Hematopoietic multipotent progenitor cell treated with erythropoietin and hydrocortisone succinate and interleukin-3 and kit ligand, for 15 days (in vitro differentiated cells): ENCODE measurements around the gene SRCAP.

Source experiments
- DNase-seq: peaks from one replicate; pipeline ENCODE4 v3.0.0-alpha.2; 2015; ENCODE audit warnings: low spot score

SRCAP gene

DNA sequence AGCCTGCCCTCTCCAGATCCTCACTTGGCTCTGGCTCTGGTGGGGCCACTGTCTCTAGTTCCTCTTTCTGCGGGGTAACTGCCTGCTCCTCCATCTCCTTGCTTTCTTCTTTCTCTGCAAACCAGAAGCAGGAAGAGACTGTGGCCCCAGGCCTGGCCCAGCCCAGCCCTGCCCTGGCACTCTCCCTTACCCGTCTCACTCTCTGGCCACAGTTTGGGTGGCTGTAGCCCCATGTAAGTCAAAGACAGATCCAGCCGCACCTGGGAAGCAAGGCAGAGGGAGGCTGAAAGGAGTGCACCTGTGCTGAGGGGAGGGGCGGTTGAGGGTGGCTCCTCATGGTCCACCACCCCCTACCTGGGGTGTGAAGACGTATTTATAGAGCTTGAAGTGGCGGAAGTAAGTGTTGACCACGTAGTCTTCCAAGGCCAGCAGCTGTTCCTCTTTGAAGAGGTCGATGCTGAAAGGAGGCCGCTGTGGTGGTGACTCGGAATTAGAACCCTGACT is 60.1 kb downstream of the SRCAP start:
- no peak for DNase-seq

DNA sequence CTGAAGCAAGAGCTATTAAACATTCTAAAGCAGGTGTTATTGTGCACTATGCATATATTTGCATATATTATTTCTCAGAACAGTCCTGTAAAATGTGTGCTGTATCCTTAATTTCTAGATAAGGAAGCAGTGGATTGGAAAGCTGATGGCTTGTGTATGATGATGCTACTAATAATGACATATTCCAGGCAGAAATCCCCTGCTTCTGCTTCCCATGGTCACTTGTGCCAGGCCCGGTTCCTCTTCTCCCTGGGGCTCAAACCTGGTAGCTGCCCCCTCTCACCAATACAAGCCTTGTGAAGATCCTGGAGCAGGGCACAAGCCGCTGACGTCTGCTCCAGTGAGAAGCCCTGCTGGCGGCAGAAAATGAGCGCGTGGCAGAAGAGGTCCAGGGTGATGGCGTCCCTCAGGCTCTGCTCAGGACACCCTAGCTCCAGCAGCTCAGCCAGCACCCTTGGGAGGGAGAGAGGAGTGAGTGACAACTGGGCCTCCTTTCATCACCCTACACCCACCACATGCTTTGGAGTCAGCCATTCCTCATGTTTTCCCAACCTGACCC is 61.1 kb downstream of the SRCAP start:
- DNase-seq: no peak

DNA sequence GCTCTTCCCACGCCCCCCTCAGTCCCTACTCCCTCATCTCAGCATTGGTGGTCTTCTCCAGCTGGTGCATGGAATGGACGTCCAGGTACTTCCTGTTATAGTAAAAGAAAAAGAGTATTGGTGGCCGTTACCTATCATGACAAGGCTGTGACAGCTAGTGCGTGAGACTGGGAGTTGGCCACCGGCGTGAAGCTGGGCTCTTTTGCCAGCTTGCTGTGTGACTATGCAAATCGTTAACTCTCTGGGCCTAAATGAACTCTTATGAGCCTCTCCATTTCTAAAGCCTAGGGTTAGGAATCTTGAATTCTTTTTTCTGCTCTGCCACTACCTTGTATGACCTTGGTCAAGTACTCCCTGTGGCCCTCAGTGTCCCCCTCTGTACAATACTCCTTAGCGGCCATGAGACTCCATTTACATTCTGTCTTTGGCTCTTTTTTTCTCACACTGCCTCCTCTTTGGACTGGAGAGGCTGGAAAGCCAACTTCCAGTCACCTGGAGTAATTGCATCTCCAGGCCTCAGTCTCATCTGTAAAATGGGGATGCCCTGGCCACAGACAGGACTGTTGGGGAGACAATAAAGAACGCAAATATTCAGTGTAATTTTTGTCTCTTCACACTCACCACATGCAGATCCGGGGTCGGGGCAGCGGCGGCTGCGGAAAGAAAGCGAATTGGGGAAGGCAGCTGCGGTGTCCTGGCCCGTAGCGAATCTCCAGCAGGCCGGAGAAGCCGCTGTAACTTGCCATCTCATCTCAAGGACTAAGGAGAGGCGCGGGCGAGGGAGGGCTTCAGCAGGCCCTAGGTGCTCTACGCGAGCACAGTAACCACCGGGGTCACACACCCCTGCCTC is 61.8 kb downstream of the SRCAP start:
- peak; percentile 36 for DNase-seq

DNA sequence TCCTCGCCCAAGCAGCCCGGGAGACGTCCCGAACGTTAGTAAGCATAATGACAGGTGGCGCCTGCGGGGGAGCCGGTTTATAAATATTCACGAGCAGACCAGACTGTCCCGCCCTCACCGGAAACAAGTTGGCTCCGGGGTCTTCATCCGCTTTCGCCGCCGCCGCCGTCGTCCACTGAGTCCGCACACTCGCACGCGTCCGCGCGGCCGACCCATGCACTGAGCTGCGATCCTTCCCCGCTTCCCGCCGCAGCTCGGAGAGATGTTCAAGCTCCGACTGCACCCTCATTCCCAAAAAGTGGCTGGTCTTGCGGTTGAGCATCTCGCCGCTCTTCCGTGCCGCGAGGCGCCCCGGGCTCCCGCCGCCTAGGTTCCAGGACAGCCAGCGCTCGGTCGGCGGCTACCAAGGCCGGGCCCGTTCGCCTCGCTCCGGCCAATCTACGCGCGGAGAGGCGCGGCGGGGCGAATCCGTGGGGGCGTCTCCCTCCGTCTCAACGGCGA is 62.5 kb downstream of the SRCAP start:
- DNase-seq: peak; percentile 39

DNA sequence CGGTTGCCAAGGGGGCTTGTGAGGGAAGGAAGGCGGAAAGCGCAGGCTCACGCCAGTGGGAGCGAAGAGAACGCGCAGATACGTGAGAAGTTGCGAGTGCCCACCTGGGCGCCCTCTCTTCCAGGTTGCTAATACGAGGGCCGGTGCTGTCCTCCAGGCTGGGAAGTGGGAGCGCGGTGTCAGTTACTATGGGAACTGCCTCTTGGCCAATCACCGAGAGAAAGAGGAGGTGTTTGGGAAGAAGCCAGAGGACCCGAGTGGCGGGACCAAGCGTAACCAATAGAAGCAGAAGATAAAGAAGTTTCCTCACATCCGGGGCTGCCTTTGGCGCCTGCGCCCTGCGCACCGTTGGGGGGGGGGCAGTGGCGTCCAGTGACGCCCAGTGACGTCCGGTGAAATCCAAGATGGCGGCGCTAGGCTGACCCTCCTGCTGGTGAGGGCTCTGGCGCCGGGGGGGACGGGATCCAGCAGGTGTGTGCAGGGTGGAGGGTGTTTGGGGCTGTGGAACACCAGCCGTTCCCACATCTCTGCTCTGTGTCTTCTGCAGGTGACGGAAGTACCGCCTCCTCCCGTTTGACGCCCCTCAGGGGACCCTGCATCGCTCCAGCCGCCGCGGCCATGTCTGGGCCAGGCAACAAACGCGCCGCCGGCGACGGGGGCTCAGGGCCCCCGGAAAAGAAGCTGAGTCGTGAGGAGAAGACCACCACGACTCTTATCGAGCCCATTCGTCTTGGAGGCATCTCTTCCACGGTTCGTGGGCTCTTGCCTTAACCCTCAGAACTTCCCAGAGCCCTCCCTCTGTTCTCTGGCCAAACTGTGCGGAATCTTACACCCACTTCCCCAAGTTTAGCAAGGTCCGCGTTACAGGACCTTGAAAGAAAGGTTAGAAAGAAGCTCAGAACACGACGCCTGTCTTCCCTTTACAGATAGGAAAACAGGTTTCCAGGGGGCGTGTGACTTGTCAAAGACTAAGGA is 63.2 kb downstream of the SRCAP start, which contains the start of the genes CFAP119 and RNF40:
TSS of gene CFAP119 (minus strand) at position 135 of the 975 bp plus-strand sequence. CDS start 314 bp downstream, outside the sequence.
TSS of gene RNF40 (plus strand) at position 395 of the 975 bp plus-strand sequence. CDS start at position 619, 224 bp downstream.
- DNase-seq: peak; percentile 94

DNA sequence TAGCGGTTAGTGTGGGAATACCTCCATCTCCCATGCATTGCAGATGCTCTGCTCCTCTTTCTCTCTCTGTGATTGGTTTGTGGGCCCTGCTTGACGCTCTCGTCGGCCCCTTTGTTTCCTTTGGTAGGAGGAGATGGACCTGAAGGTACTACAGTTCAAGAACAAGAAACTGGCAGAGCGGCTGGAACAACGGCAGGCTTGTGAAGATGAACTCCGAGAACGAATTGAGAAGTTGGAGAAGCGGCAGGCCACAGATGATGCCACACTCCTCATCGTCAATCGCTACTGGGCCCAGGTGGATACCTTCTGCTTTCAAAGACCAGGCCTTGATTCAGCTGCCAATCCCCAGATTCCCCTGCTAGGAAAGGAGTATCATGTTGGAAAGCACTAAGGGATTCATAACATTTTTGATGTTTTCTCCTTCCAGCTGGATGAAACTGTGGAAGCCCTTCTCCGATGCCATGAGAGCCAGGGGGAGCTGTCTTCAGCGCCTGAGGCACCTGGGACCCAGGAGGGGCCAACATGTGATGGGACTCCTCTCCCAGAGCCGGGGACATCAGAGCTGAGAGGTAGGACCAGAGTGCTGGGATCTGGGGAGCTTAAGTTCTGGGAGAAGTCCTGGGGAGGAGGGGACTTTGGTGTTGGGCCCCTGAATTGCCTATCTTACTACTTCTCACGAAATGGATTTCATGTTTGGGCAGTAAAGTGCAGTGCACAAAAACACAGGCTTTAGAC is 64.2 kb downstream of the SRCAP start:
- no peak for DNase-seq

DNA sequence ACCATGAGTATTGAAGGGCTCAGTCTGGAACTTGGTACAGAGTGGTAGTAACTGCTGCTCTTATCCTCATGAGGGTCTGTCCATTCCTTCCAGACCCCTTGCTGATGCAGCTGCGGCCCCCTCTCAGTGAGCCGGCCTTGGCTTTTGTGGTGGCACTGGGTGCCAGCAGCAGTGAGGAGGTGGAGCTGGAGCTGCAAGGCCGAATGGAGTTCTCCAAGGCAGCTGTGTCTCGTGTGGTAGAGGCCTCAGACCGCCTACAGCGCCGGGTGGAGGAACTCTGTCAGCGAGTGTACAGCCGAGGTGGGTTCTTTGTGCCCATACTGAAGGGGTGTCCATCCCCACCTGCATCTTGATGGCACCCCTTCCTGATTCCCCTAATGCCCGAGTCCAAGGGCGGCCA is 65.1 kb downstream of the SRCAP start:
- DNase-seq: no peak

DNA sequence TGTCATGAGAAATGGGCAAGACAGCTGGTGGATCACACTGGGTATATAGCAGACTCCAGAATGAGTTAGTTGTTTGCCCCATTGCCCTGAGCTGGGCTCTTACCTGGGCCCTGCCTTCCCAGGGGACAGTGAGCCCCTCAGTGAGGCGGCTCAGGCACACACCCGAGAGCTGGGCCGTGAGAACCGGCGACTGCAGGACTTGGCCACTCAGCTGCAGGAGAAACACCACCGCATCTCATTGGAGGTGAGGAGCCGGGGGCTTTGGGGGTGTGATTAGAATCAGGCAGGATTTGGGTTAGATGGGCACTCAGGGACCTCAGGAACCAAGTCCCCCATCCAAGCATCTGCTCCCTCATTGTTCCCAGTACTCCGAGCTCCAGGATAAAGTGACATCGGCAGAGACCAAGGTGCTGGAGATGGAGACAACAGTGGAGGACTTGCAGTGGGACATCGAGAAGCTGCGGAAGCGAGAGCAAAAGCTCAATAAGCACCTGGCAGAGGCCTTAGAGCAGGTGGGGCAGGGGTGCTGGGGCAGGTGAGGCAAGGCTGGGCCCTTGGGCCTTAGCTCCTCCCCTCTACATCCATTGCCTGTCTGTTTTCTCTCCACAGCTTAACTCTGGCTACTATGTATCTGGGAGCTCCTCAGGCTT is 66.0 kb downstream of the SRCAP start:
- DNase-seq: no peak

DNA sequence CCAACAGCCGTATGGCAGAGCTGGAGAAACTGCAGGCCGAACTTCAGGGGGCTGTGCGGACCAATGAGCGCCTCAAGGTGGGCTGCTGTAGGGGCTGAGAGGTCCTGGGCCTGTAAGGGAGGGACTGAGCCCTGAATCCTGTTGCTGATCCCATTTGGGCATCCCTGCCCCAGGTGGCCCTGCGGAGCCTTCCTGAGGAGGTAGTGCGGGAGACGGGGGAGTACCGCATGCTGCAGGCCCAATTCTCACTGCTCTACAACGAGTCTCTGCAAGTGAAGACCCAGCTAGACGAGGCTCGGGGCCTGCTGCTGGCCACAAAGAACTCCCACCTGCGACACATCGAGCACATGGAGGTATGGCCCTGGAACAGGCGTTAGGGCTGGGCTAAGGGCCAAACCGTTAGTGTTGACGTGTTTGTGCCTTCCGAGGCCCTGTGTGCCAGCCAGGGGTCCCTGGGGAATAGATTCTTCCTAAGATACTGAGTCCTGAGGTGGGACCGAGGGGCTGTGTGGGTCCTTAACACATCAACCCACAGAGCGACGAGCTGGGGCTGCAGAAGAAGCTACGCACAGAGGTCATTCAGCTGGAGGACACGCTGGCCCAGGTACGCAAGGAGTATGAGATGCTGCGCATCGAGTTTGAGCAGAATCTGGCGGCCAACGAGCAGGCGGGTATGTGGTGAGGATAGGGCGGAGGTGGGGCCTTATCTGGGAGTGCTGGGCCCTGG is 67.4 kb downstream of the SRCAP start:
- DNase-seq: peak; percentile 88

DNA sequence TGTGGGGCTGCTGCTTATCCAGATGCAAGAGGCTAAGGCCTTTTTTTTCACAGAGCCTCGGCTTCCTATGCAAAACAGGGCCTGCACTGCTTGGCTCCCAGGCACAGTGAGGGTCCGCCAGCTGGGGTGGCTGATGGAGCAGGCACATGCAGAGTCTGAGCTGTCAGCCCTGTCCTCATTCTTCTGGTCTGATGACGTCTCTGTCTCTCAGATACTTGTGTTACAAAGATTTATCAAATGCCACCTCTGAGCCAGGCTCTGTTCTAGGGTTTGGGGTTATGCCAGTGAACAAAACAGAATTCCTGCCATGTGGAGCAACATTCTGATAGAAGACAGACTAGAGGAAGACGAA is 67.9 kb downstream of the SRCAP start:
- no peak for DNase-seq

DNA sequence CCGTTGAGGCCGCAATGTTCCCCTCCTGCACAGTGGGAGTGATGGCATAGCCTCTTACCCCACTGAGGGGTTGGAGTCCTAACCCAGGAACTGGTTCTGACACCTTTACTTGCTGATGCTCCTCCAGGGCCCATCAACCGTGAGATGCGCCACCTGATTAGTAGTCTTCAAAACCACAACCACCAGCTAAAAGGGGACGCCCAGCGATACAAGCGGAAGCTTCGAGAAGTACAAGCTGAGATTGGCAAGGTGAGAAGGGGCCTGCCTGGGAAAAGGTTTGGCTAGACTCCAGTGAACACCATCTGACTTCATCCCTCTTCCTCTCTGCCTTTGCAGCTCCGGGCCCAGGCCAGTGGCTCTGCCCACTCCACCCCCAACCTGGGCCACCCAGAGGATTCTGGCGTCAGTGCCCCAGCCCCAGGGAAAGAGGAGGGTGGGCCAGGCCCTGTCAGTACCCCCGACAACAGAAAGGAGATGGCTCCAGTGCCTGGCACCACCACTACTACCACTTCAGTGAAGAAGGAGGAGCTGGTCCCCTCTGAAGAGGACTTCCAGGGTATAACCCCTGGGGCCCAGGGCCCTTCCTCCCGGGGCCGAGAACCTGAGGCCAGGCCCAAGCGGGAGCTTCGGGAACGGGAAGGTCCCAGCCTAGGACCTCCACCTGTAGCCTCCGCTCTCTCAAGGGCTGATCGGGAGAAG is 68.9 kb downstream of the SRCAP start:
- no peak for DNase-seq

DNA sequence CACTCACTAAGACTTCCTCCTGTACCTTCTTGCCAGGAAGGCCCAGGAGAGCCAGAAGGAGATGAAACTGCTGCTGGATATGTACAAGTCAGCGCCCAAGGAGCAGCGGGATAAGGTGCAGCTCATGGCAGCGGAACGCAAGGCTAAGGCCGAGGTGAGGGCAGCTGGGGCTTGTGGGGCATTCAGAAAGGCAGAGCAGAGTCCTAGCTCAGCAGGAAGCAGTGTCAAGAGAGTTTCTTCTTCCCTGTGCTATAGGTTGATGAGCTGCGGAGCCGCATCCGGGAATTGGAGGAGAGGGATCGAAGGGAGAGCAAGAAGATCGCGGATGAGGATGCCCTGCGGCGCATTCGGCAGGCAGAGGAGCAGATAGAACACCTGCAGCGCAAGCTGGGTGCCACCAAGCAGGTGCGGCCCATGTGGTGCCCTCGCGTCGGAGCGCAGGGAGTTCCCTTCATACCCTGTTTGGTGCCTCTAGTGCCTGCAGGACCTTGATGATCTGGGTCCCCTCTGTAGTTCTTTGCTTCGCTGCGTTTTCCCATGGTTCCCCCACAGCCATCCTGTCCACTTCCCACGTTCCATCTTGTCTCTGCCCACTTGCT is 69.7 kb downstream of the SRCAP start:
- no peak for DNase-seq

DNA sequence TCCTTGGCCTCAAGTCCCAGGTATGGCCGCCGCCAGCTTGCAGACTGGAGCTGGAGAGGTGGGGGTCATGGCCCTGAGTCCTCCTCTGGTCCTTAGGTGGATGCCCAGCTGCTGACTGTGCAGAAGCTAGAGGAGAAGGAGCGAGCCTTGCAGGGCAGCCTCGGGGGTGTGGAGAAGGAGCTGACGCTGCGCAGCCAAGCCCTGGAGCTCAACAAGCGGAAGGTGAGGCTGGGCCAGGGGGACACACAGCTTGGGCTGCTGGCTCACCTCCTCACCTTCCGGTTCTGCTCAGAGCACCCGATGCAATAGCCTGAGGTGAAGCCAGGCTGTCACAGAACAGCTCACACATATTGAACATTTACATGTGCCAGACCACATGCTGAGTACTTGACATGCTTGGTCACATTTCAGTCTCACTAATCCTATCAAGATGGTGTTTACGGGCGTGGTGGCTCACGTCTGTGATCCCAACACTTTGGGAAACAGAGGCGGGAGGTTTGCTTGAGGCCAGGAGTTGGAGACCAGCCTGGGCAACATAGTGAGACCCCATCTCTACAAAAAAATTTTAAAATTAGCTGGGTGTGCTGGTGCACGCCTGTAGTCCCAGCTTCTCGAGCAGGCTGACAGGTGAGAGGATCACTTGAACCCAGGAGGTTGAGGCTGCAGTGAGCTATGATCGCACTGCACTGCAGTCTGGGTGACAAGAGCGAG is 70.6 kb downstream of the SRCAP start:
- no peak for DNase-seq

DNA sequence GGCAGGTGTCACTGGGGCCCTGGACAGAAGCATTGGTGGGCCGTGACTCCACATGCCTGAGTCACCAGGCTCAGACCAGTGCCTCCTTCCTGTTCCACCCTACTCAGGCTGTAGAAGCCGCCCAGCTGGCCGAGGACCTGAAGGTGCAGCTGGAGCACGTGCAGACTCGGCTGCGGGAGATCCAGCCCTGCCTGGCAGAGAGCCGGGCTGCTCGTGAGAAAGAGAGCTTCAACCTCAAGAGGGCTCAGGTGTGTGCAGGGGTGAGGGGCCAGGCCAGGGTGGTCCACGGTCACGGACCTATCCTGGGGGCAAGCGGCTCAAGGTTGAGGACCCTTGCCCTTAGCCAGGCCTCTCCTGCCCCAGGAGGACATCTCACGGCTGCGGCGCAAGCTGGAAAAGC is 72.8 kb downstream of the SRCAP start:
- DNase-seq: no peak

DNA sequence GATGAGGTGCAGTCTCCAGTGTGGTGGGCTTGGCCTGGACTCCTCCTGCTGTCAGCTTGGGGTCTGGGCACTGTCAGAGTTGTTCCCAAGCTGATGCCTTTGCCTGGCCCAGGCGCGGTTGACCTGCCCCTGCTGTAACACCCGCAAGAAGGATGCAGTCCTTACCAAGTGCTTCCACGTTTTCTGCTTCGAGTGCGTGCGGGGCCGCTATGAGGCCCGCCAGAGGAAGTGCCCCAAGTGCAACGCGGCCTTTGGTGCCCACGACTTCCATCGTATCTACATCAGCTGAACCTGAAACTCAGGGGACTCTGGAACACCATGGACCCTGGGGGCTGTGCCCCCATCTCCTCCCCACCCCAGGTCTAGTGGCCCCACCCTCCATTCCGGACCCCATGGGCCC is 74.9 kb downstream of the SRCAP start:
- no peak for DNase-seq

DNA sequence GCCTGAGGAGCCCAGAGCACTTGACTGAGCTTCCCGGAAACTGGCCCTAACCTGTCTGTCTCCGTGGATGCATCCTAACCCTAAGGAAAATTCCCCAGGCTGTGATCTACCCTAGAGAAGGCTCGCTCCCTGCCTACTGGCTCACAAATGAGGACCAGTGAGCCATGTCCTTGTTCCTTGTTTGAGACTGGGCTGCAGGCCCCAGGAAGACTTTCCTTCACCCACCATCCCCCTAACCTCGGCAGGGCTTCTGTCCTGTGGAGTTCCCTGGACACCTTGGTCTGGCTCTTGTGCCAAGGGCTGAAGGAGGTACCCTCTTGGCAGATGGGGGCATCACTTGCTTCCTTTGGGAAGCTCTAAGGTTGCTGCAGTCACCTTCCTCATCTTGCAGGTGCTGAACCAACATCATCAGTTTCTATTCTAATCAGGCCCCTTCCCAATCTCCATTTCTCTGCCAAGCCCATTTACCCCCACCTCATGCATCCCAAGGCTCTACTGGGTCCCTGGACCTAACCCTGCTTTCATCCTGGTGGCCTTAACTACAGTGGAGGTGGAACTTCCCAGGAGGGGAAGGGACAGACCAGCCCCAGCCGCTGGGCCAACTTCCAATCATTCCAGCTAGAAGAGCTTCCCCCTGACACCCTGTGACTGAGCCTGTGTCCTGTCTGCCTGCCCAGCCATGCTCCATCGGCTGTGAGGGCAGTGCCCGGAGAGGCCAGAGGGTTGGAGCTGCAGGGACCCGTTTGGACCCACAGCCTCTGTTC is 75.6 kb downstream of the SRCAP start:
- no peak for DNase-seq

DNA sequence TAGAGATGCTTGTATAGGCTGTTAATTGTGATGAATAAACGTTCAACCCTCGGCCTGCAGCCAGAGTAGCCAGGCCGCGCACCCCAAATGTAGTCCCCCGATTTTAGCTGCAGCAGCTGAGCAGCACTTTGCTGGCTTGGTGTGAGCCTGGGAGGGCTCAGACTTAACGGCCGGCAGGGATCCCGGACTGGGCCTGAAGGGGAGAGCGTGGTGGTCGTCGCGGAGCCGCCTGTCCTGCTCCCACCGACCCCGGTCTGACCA is 76.1 kb downstream of the SRCAP start:
- no peak for DNase-seq
